Progenitor cell of endocrine pancreas (in vitro differentiated cells): ENCODE measurements around the gene CPZ. TPM values are rescaled to one million over a fixed set of nuclear protein-coding genes. Genes with fewer than 3 reads are reported as not detected.

Experiments
- DNase-seq: peaks from one replicate; pipeline ENCODE4 v3.0.0; 2021; ENCODE audit warnings: low spot score; ENCODE audit not compliant: unreplicated experiment
- H3K27ac Mint-ChIP-seq: 2 replicates; pipeline ENCODE4 v1.8.0; 2021; ENCODE audit warnings: mild to moderate bottlenecking, moderate library complexity, mixed read lengths
- H3K27me3 Mint-ChIP-seq: 2 replicates; pipeline ENCODE4 v1.8.0; 2021; ENCODE audit warnings: mixed read lengths
- H3K36me3 Mint-ChIP-seq: 2 replicates; pipeline ENCODE4 v1.8.0; 2022; ENCODE audit warnings: mixed read lengths; ENCODE audit not compliant: insufficient read depth
- H3K4me1 Mint-ChIP-seq: 2 replicates; pipeline ENCODE4 v1.8.0; 2021; ENCODE audit warnings: low read depth, mixed read lengths
- H3K4me3 Mint-ChIP-seq: 2 replicates; pipeline ENCODE4 v1.8.0; 2021; ENCODE audit warnings: low read depth, mild to moderate bottlenecking, moderate library complexity, mixed read lengths
- H3K9me3 Mint-ChIP-seq: 2 replicates; pipeline ENCODE4 v1.8.0; 2021; ENCODE audit warnings: low read depth, mixed read lengths
- total RNA-seq: library from RNA; stranded (reverse); gene quantifications from 2 replicates; pipeline ENCODE4 v1.2.1, GENCODE V29; 2021
- TF ChIP-seq, protein P1 (sequence below): fragments of 200-600 bp; sonication (generic); IDR thresholded peaks from one replicate; pipeline ENCODE4 v1.5.0; 2021; ENCODE audit warnings: antibody characterized with exemption, mild to moderate bottlenecking; ENCODE audit not compliant: unreplicated experiment

The CPZ gene
- total RNA-seq, 1 donor from 2014 or later, result 0.19 TPM

DNA sequence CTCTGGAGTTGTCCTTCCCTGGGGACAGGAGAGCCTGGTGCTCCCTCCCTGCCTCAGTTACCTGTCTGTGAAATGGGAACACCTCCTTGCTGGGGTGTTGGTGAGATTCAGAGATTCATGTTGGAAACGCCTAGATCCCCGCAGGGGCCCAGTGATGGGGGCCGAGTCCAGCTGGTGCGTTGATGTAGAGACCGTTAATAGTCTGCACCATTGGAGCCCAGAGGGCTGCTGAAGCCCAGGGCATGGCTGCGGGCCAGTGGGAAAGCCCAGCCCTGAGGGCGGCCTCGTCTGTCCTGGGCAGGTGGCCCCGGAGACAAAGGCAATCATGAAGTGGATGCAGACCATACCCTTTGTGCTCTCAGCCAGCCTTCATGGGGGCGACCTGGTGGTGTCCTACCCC lies 14.4 kb downstream of the CPZ start:
- no peaks in the 10 kb centered on the region for H3K4me1 Mint-ChIP-seq
- H3K4me3 Mint-ChIP-seq, result no peak overlapping the region
- H3K27me3 Mint-ChIP-seq, result peaks cover 28% of the 10 kb centered on the region
- no peaks in the 10 kb centered on the region for H3K9me3 Mint-ChIP-seq
- no peak overlapping the region for H3K27ac Mint-ChIP-seq
- TF ChIP-seq, protein P1, sequence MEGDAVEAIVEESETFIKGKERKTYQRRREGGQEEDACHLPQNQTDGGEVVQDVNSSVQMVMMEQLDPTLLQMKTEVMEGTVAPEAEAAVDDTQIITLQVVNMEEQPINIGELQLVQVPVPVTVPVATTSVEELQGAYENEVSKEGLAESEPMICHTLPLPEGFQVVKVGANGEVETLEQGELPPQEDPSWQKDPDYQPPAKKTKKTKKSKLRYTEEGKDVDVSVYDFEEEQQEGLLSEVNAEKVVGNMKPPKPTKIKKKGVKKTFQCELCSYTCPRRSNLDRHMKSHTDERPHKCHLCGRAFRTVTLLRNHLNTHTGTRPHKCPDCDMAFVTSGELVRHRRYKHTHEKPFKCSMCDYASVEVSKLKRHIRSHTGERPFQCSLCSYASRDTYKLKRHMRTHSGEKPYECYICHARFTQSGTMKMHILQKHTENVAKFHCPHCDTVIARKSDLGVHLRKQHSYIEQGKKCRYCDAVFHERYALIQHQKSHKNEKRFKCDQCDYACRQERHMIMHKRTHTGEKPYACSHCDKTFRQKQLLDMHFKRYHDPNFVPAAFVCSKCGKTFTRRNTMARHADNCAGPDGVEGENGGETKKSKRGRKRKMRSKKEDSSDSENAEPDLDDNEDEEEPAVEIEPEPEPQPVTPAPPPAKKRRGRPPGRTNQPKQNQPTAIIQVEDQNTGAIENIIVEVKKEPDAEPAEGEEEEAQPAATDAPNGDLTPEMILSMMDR, result no peak
- DNase-seq, result no peak
- no peaks in the 10 kb centered on the region for H3K36me3 Mint-ChIP-seq

DNA sequence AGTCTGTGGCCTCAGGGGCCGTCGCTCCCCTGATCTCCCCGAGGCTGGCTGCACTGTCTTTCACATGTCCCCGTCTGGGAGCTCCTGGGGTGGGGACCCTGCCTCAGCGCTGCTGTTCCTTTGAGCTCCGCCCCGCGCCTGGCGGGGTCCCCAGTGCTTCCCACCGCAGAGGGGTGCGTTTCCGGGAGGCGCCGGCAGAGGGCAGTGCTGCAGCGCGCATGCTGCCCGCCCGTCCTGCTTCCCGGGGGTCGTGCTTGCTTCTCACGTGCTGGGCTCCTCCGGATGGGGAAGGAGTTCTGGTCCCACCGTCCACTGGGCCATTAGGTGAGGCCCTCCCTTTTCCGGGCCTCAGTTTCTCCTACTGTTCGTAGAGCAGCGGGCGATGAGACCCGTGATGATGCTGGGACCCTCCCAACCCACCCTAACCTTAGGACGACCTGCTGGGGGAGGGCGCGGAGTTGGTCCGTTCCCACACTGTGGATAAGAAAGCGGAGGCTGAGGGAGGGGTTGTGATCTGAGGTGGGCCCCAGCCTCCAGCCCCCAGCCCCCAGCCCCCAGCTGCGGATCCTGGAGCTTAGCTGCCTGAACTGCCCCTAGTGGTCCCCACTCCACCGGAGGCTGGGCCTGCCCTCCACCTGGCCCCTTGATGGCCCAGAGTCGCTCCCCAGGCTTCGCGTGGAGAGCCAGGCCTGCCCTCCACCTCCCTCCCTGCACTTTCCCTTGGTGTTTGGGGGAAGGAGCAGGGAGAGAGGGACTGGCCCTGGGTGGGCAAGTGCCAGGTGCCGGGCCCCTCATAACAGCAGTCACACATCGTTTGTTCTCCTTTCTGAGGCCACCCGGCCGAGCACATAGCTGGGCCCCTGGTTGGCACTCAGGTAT lies 15.3 kb downstream of the CPZ start:
- DNase-seq, result peak; percentile 83
- Mint-ChIP-seq H3K9me3 (no peaks in the 10 kb centered on the region), H3K27ac (no peak overlapping the region), H3K4me1 (no peaks in the 10 kb centered on the region), H3K27me3 (peaks cover 24% of the 10 kb centered on the region), H3K4me3 (no peak overlapping the region), H3K36me3 (no peaks in the 10 kb centered on the region)
- TF ChIP-seq, protein P1, result peak; percentile 99

DNA sequence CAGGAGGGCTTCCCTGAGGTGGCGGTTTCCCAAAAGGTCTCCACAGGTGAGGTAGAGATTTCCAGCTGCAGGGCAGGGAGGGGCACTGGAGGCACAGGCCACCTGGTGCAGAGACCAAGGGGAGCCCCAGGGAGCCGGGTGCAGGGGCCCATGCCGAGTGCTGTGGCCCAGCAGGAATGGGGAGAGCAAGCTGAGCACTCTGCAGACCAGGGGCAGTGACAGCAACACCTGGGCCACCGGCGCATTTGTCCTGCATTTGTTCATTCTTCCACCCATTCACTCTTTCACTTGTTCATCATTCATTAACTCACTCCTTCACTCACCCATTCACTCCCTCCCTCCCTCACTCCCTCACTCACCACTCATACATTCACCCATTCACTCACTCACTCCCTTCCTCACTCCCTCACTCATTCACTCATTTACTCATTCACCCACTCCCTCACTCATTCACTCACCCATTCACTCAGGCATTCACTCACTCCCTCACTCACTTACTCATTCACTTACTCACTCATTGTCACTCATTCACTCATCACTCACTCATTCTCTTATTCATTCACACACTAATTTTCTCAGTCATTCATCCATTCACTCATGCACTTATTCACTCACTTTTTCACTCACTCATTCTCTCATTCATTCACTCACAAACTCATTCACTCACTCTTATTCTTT lies 16.3 kb downstream of the CPZ start:
- no peaks in the 10 kb centered on the region for H3K9me3 Mint-ChIP-seq
- peaks cover 24% of the 10 kb centered on the region for H3K27me3 Mint-ChIP-seq
- TF ChIP-seq, protein P1, result no peak
- H3K36me3 Mint-ChIP-seq, result no peaks in the 10 kb centered on the region
- H3K4me1 Mint-ChIP-seq, result no peaks in the 10 kb centered on the region
- no peak for DNase-seq
- no peak overlapping the region for H3K27ac Mint-ChIP-seq
- no peak overlapping the region for H3K4me3 Mint-ChIP-seq

- DNase-seq, result no peak
- TF ChIP-seq, protein P1, result no peak
- Mint-ChIP-seq H3K9me3 (no peaks in the 10 kb centered on the region), H3K27me3 (peaks cover 24% of the 10 kb centered on the region), H3K36me3 (no peaks in the 10 kb centered on the region), H3K4me1 (no peaks in the 10 kb centered on the region), H3K4me3 (no peak overlapping the region), H3K27ac (no peak overlapping the region)
These were observed 16.8 kb downstream of the CPZ start for GRCh38 chr4:8609406-8609805.

GRCh38 chr4:8609824-8610350 lies 17.3 kb downstream of the CPZ start:
- H3K4me1 Mint-ChIP-seq, result no peaks in the 10 kb centered on the region
- no peaks in the 10 kb centered on the region for H3K9me3 Mint-ChIP-seq
- peaks cover 24% of the 10 kb centered on the region for H3K27me3 Mint-ChIP-seq

More at GRCh38 chr4:8609824-8610350, 17.3 kb downstream of the CPZ start:
- Mint-ChIP-seq H3K36me3 (no peaks in the 10 kb centered on the region), H3K4me3 (no peak overlapping the region), H3K27ac (no peak overlapping the region)
- no peak for DNase-seq
- TF ChIP-seq, protein P1, result no peak
